ENCODE data around the gene ABLIM3. TPM values are rescaled to one million over a fixed set of nuclear protein-coding genes. Genes with fewer than 3 reads are reported as not detected.

Gene ABLIM3
- total and polyA plus RNA-seq, 5 donors: 81.3 to 185 (median 159) TPM

DNA sequence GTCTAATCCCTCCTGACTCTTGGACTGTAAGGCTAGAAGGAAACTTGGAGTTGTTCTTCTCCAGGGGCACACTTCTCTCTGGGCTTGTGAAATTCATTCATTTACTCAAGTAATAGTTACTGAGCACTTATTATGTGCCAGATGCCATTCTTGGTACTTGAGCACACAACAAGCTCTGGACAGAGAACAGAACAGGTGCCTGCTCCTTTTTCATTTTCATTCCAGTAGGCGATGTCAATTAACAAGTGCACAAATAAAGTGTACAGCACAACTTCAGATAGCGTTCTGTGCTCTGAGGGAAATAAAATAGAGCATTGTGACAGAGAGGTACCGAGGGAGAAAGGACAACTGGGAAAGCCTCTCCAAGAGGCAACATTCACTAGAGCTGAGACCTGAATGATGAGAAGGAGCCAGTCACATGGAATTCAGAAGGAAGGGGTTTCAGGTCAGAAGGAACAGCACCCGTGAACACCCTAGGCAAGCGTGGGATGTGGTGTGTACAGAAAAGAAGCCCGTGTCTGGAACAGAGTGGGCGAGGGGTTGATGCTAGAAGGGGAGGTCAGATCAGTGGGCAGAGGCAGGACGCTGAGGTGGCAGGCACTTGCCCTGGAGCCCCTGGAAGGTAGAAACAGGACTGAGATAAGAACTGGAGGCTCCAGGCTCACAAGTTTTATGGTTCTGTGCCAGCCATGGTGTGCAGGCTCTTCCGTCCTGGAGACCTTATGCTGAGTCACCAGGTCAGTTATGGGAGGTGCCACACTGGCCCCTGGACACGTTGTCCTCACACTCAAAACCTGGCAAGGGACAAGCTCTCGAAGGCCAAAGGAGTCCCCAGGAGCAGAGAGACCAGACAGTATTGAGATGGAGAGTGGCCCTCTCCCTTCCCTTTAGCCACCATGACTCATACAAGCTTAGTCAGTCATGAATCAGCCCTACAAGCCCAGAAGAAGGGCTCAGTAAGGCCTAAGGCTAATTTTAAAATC, 7.2 kb upstream of the ABLIM3 start:
- ATAC-seq: peak; percentile 89 to 97
- H3K4me1 ChIP-seq (ENCODE audit: control insufficient read depth, insufficient read depth, low read length): peaks cover 13% of the 10 kb centered on the region

DNA sequence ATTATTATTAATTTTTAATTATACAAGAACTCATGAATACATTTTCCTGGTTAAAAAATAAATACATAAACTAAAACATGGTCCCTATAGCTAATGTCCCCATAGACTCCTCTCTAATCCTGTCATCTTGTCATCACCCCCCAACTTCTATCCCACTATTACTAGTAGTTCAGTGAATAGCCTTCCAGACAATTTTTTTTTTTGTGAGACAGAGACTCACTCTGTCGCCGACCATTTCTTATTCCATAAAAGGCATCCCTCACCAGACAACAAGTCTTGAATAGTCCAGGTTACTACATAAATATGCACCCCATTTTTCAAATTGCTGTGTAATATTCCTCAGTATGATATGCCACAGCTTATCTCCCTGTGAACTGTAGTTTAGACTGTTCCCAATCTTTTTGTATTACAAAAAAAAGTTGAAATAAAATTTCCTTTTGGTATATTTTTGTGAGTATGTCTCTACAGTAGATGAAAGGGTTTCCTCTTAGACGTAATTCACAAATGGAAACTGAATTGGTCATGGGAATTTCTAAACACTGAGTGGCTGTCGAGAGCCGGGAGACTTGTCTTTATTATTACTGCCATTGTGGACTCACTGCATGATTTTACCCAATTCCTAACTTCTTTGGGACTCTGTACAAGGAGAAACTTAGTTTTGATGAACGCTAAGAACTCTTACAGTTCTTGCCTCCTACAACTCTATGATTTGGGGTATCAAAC, 6.4 kb upstream of the ABLIM3 start:
- 77% methylated on average over 6 of the region's 6 CpGs for WGBS
- intact Hi-C loops (cut with DNase I): no loop called here
- ATAC-seq (no peak), DNase-seq (no peak)
- H3K27ac ChIP-seq (ENCODE audit: low read length): no peak overlapping the region
- H3K4me1 ChIP-seq (ENCODE audit: control insufficient read depth, insufficient read depth, low read length): peaks cover 13% of the 10 kb centered on the region
- no peaks in the 10 kb centered on the region for H3K9me3 ChIP-seq (ENCODE audit: control insufficient read depth, low read length)
- H3K4me3 ChIP-seq (ENCODE audit: low read length): no peak overlapping the region
- no peaks in the 10 kb centered on the region for H3K27me3 ChIP-seq (ENCODE audit: control insufficient read depth, insufficient read depth)

More for the DNA sequence above, 7.2 kb upstream of the ABLIM3 start:
- 53% methylated on average over 11 of the region's 11 CpGs for WGBS
- Histone ChIP-seq H3K9me3 (ENCODE audit: control insufficient read depth, low read length) (no peaks in the 10 kb centered on the region), H3K27ac (ENCODE audit: low read length) (peak overlapping the region; percentile 93), H3K27me3 (ENCODE audit: control insufficient read depth, insufficient read depth) (no peaks in the 10 kb centered on the region), H3K4me3 (ENCODE audit: low read length) (no peak overlapping the region)
- peak; percentile 75 to 84 (median 79) for DNase-seq
- intact Hi-C loops (cut with DNase I): no loop called here

- peaks cover 13% of the 10 kb centered on the region for H3K4me1 ChIP-seq (ENCODE audit: control insufficient read depth, insufficient read depth, low read length)
- intact Hi-C loops (cut with DNase I): no loop called here
- peak; percentile 22 to 49 for ATAC-seq
Measured at GRCh38 chr5:149135536-149136201, 5.6 kb upstream of the ABLIM3 start.

GRCh38 chr5:149138182-149138923, 2.9 kb upstream of the ABLIM3 start:
- peaks cover 19% of the 10 kb centered on the region for H3K4me1 ChIP-seq (ENCODE audit: control insufficient read depth, insufficient read depth, low read length)
- H3K27me3 ChIP-seq (ENCODE audit: control insufficient read depth, insufficient read depth): no peaks in the 10 kb centered on the region
- DNase-seq: no peak
- no peak for ATAC-seq
- H3K9me3 ChIP-seq (ENCODE audit: control insufficient read depth, low read length): no peaks in the 10 kb centered on the region
- 64% methylated on average over 7 of the region's 7 CpGs for WGBS
- no peak overlapping the region for H3K27ac ChIP-seq (ENCODE audit: low read length)
- intact Hi-C loops (cut with DNase I): no loop called here
- no peak overlapping the region for H3K4me3 ChIP-seq (ENCODE audit: low read length)

More at GRCh38 chr5:149135536-149136201, 5.6 kb upstream of the ABLIM3 start:
- WGBS: 35% methylated on average over 1 of the region's 1 CpG
- Histone ChIP-seq H3K27ac (ENCODE audit: low read length) (no peak overlapping the region), H3K9me3 (ENCODE audit: control insufficient read depth, low read length) (no peaks in the 10 kb centered on the region), H3K27me3 (ENCODE audit: control insufficient read depth, insufficient read depth) (no peaks in the 10 kb centered on the region), H3K4me3 (ENCODE audit: low read length) (no peak overlapping the region)
- no peak for DNase-seq

DNA sequence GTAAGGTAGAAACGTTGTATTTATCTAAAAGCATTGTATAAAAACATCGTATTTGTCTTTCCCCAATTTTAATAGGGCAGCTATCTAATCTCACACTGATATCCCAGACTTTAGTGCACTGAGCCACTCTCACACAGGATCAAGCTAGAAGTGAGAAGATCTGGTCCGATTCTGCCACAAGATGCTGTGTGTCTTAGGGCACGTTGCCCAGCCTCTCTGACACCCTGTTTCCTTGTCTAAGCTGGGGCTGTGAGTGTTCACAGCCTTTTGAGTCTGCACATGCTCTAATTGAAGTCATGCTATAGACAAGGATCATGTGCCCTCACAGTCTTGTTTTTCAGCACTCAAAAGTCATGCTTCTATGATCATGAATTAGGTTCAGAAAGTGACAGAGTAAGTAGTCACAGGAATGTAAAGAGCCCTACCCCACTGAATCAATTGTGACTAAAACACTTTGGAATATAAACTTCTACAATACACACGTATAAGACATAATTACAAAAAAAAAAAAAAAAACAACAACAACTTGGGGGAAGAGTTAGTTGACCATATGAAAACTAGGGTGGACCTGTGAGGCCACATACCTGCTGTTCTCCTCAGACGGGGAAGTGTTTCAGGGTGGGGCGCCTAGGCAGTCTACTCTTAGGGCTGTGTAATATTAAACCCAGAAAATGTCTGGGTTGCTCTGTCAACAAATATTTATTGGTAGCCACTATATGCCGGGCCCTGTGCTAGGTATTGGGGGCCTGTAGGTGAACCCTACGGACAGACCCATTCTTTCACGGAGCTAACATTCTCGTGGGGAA, 893 bp upstream of the ABLIM3 start:
- no peak for ATAC-seq
- Histone ChIP-seq H3K27ac (ENCODE audit: low read length) (no peak overlapping the region), H3K27me3 (ENCODE audit: control insufficient read depth, insufficient read depth) (no peaks in the 10 kb centered on the region), H3K4me3 (ENCODE audit: low read length) (no peak overlapping the region), H3K9me3 (ENCODE audit: control insufficient read depth, low read length) (no peaks in the 10 kb centered on the region), H3K4me1 (ENCODE audit: control insufficient read depth, insufficient read depth, low read length) (peaks cover 11% of the 10 kb centered on the region)
- WGBS: 83% methylated on average over 11 of the region's 11 CpGs
- intact Hi-C loops (cut with DNase I): loop anchor here in 3 of 4 donors (2.0 to 5.0 kb wide), 3 partner anchors 37 to 88 kb away; no protein-coding TSS in a partner anchor
- DNase-seq: no peak

- H3K9me3 ChIP-seq (ENCODE audit: control insufficient read depth, low read length): no peaks in the 10 kb centered on the region
- WGBS: 15% methylated on average over 20 of the region's 20 CpGs
- ATAC-seq: peak; percentile 82 to 84
- intact Hi-C loops (cut with DNase I): loop anchor here (2.0 to 5.0 kb wide), 3 partner anchors 35 to 87 kb away; no protein-coding TSS in a partner anchor
- H3K27ac ChIP-seq (ENCODE audit: low read length): peak overlapping the region; percentile 99
- no peaks in the 10 kb centered on the region for H3K27me3 ChIP-seq (ENCODE audit: control insufficient read depth, insufficient read depth)
- DNase-seq: peak; percentile 48 to 82 (median 80)
- peaks cover 10% of the 10 kb centered on the region for H3K4me1 ChIP-seq (ENCODE audit: control insufficient read depth, insufficient read depth, low read length)
- H3K4me3 ChIP-seq (ENCODE audit: low read length): peak overlapping the region; percentile 68
Measured at GRCh38 chr5:149141957-149142851, 911 bp downstream of the ABLIM3 start.

DNA sequence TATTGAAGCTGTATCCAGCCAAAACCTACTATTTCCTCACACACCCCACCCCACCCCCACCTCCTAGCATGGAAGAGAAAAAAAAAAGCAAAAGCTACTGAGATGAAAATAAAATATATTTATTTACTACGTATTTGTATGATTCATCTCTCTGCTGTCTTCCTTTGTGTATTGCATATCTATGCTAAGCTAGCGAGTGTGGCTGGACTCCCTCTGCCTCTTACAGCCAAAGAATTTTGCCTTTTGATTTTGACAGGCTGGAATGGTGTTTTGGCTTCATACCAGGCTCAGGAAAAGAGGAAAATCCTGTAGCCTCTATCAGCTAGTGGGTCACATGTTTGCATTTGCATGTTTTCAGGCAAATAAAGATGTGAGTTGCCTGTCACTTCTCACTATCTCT, 2.2 kb downstream of the ABLIM3 start:
- H3K4me3 ChIP-seq (ENCODE audit: low read length): peak overlapping the region; percentile 40
- 9% methylated on average over 2 of the region's 2 CpGs for WGBS
- H3K9me3 ChIP-seq (ENCODE audit: control insufficient read depth, low read length): no peaks in the 10 kb centered on the region
- intact Hi-C loops (cut with DNase I): loop anchor here in 3 of 4 donors (2.0 to 5.0 kb wide), 3 partner anchors 34 to 85 kb away; no protein-coding TSS in a partner anchor
- H3K4me1 ChIP-seq (ENCODE audit: control insufficient read depth, insufficient read depth, low read length): peaks cover 16% of the 10 kb centered on the region
- peak overlapping the region; percentile 61 for H3K27ac ChIP-seq (ENCODE audit: low read length)
- no peaks in the 10 kb centered on the region for H3K27me3 ChIP-seq (ENCODE audit: control insufficient read depth, insufficient read depth)
- DNase-seq (peak in 1 of 3 donors; percentile 62), ATAC-seq (peak; percentile 49 to 53)

DNA sequence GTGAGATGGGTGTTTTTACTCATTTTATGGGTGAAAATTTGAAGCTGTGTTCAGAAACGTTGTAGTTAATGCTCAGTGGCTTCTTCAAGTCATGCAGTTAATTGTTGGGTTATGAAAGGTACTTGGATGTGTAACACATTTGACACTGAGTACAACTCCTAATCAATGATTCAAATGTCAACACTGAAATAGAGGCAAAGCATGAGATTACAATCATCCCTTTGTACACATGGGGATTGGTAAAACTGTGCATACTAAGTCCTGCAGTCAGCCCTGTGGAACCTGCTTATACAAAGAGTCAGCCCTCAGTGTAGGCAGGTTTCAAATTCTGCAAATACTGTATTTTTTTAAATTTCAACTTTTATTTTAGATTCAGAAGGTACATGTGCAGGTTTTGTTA, 3.3 kb downstream of the ABLIM3 start:
- Histone ChIP-seq H3K9me3 (ENCODE audit: control insufficient read depth, low read length) (no peaks in the 10 kb centered on the region), H3K4me3 (ENCODE audit: low read length) (peak overlapping the region; percentile 40), H3K27me3 (ENCODE audit: control insufficient read depth, insufficient read depth) (no peaks in the 10 kb centered on the region), H3K4me1 (ENCODE audit: control insufficient read depth, insufficient read depth, low read length) (peaks cover 19% of the 10 kb centered on the region), H3K27ac (ENCODE audit: low read length) (peak overlapping the region; percentile 91)
- DNase-seq (no peak), ATAC-seq (no peak)
- WGBS: 12% methylated on average over 1 of the region's 1 CpG
- intact Hi-C loops (cut with DNase I): loop anchor here in 2 of 4 donors (5.0 kb wide), 2 partner anchors 33 to 83 kb away; no protein-coding TSS in a partner anchor

GRCh38 chr5:149145138-149145537, 3.8 kb downstream of the ABLIM3 start:
- intact Hi-C loops (cut with DNase I): no loop called here
- H3K9me3 ChIP-seq (ENCODE audit: control insufficient read depth, low read length): no peaks in the 10 kb centered on the region
- peak overlapping the region; percentile 40 for H3K4me3 ChIP-seq (ENCODE audit: low read length)
- H3K4me1 ChIP-seq (ENCODE audit: control insufficient read depth, insufficient read depth, low read length): peaks cover 24% of the 10 kb centered on the region
- DNase-seq (no peak), ATAC-seq (no peak)
- no peak overlapping the region for H3K27ac ChIP-seq (ENCODE audit: low read length)
- no peaks in the 10 kb centered on the region for H3K27me3 ChIP-seq (ENCODE audit: control insufficient read depth, insufficient read depth)
- WGBS: 74% methylated on average over 1 of the region's 1 CpG

All from right cardiac atrium (tissue), 5 donors.